ENCODE data around the gene PPP1R37.

- no peak for TF ChIP-seq CTCF (IDR thresholded peaks at IDR 0.05; ENCODE audit: low read depth, low read length, poor library complexity, severe bottlenecking)
- TF ChIP-seq EZH2phosphoT487 (IDR thresholded peaks at IDR 0.05; ENCODE audit: borderline replicate concordance, low read length) = no peak
Observed at GRCh38 chr19:45135176-45135885, 42.4 kb downstream of the PPP1R37 start.
